A673 (cell line): Measurements from ENCODE around the gene NUTM1. TPM values are rescaled to one million over a fixed set of nuclear protein-coding genes. Genes with fewer than 3 reads are reported as not detected.

Experiments
- BruUV-seq: library from RNA; stranded (reverse); fragments of 400-500 nt; replicated peaks from 2 replicates; lab custom pipeline; 2021; lab: Mats Ljungman, UMichigan
- CTCF ChIA-PET: fragments of 300-600 bp; sonication (Branson Sonifier 250); formaldehyde crosslinking; loops from one replicate; lab custom pipeline; 2022; ENCODE audit warnings: antibody characterized with exemption; lab: Charles Lee
- POLR2A ChIA-PET: fragments of 300-600 bp; sonication (Branson Sonifier 250); formaldehyde crosslinking; loops from one replicate; lab custom pipeline; 2022; ENCODE audit warnings: antibody characterized with exemption; ENCODE audit not compliant: low non-redundant PET; lab: Charles Lee
- DNase-seq: peaks from one replicate; pipeline ENCODE4 v3.0.0-alpha.2; 2015; ENCODE audit warnings: low spot score
- H3K27ac ChIP-seq: fragments of 200-600 bp; sonication (generic); 2 replicates; pipeline ENCODE4 v1.5.1; 2016; ENCODE audit warnings: mixed run types, low read depth, mild to moderate bottlenecking, mixed read lengths, antibody characterized with exemption, low read length; ENCODE audit not compliant: poor library complexity, severe bottlenecking
- H3K27me3 ChIP-seq: fragments of 200-600 bp; sonication (generic); replicated peaks from 2 replicates; pipeline ENCODE4 v1.6.1; 2017; ENCODE audit warnings: mixed run types, low read depth, mild to moderate bottlenecking, mixed read lengths, antibody characterized with exemption, low read length; ENCODE audit not compliant: insufficient read depth, poor library complexity
- H3K36me3 ChIP-seq: fragments of 200-600 bp; sonication (generic); 2 replicates; pipeline ENCODE4 v1.6.1; 2016; ENCODE audit warnings: mixed run types, mild to moderate bottlenecking, mixed read lengths, antibody characterized with exemption, low read length; ENCODE audit not compliant: insufficient read depth, poor library complexity, severe bottlenecking
- H3K4me1 ChIP-seq: fragments of 200-600 bp; sonication (generic); 2 replicates; pipeline ENCODE4 v1.6.1; 2017; ENCODE audit warnings: mixed run types, mild to moderate bottlenecking, mixed read lengths, antibody characterized with exemption, low read length; ENCODE audit not compliant: insufficient read depth, poor library complexity, severe bottlenecking
- H3K4me3 ChIP-seq: fragments of 200-600 bp; sonication (generic); 2 replicates; pipeline ENCODE4 v1.5.1; 2016; ENCODE audit warnings: low read depth, mixed run types, mild to moderate bottlenecking, mixed read lengths, low read length; ENCODE audit not compliant: poor library complexity, severe bottlenecking
- H3K9me3 ChIP-seq: fragments of 200-600 bp; sonication (generic); 2 replicates; pipeline ENCODE4 v1.6.1; 2016; ENCODE audit warnings: mixed run types, low read depth, mild to moderate bottlenecking, mixed read lengths, antibody characterized with exemption, low read length; ENCODE audit not compliant: poor library complexity, severe bottlenecking
- CTCF ChIP-seq: fragments of 300-800, 200-600 bp; sonication (generic); conservative IDR thresholded peaks from 2 replicates; pipeline ENCODE4 v1.5.1; 2017; ENCODE audit warnings: low read depth, mild to moderate bottlenecking, antibody characterized with exemption, low read length, moderate library complexity, mixed read lengths
- EZH2 ChIP-seq: fragments of 200-600 bp; sonication (generic); IDR thresholded peaks from 2 replicates; pipeline ENCODE4 v1.6.1; 2017; ENCODE audit warnings: borderline replicate concordance, low read depth, mild to moderate bottlenecking, mixed read lengths, antibody characterized with exemption, low read length; ENCODE audit not compliant: poor library complexity, severe bottlenecking
- intact Hi-C: fragments of 100-400 bp; cut with micrococcal nuclease; formaldehyde crosslinking; loops from one replicate; pipeline ENCODE4 v1.10.0; 2022; ENCODE audit not compliant: unreplicated experiment
- total RNA-seq: library from RNA; stranded (reverse); gene quantifications from 2 replicates; pipeline ENCODE4 v1.2.3, GENCODE V29; 2021

NUTM1 gene
- total RNA-seq, 1 experiment from 2014 or later, result not detected

GRCh38 chr15:34365836-34366235 is 22.7 kb downstream of the NUTM1 start:
- H3K27ac ChIP-seq, result no peak overlapping the region
- H3K4me3 ChIP-seq, result peak overlapping the region; percentile 82
- DNase-seq, result no peak
- H3K27me3 ChIP-seq, result no peaks in the 10 kb centered on the region
- H3K4me1 ChIP-seq, result peaks cover 8% of the 10 kb centered on the region
- CTCF ChIA-PET, result no interaction called here
- BruUV-seq, result no TSS peak
- TF ChIP-seq CTCF, result no peak
- no peak for TF ChIP-seq EZH2
- intact Hi-C loops, result loop anchor here (10.0 kb wide), 2 partner anchors 121 to 261 kb away; partner anchors contain the start of genes EMC7 and PGBD4
- H3K36me3 ChIP-seq, result no peaks in the 10 kb centered on the region
- POLR2A ChIA-PET, result no interaction called here
- H3K9me3 ChIP-seq, result no peaks in the 10 kb centered on the region

GRCh38 chr15:34366271-34367065 is 23.4 kb downstream of the NUTM1 start:
- no TSS peak for BruUV-seq
- no peaks in the 10 kb centered on the region for H3K27me3 ChIP-seq
- H3K4me3 ChIP-seq, result peak overlapping the region; percentile 82
- ChIA-PET CTCF (interaction anchor here (1.5 to 1.9 kb wide), 3 partner anchors 23 to 256 kb away, joined by 5 to 7 read pairs (median 5); partner anchors contain the start of genes NOP10, NUTM1 and SLC12A6), POLR2A (interaction anchor here (0.6 kb wide), 1 partner anchor 197 kb away, joined by 3 read pairs; no protein-coding TSS in a partner anchor)
- no peak for TF ChIP-seq EZH2
- no peak for TF ChIP-seq CTCF
- intact Hi-C loops, result loop anchor here (1.0 to 10.0 kb wide), 4 partner anchors 23 to 304 kb away; partner anchors contain the start of genes EMC7, NOP10, NUTM1 and PGBD4
- H3K9me3 ChIP-seq, result no peaks in the 10 kb centered on the region
- H3K36me3 ChIP-seq, result no peaks in the 10 kb centered on the region
- peak overlapping the region; percentile 54 for H3K27ac ChIP-seq
- H3K4me1 ChIP-seq, result peaks cover 8% of the 10 kb centered on the region
- peak; percentile 66 for DNase-seq

- ChIA-PET POLR2A (interaction anchor here (0.6 kb wide), 1 partner anchor 198 kb away, joined by 3 read pairs; no protein-coding TSS in a partner anchor), CTCF (interaction anchor here (0.6 to 1.9 kb wide), 6 partner anchors 9 to 257 kb away, joined by 4 to 11 read pairs (median 5); partner anchors contain the start of genes NOP10, NUTM1 and SLC12A6)
- Histone ChIP-seq H3K36me3 (no peaks in the 10 kb centered on the region), H3K9me3 (no peaks in the 10 kb centered on the region), H3K27ac (peak within 1 kb of the TSS; percentile 96), H3K4me3 (peak within 1 kb of the TSS; percentile 82), H3K27me3 (no peaks in the 10 kb centered on the region), H3K4me1 (peaks cover 8% of the 10 kb centered on the region)
- TF ChIP-seq EZH2 (no peak), CTCF (peak; percentile 98)
- DNase-seq, result peak; percentile 92
- intact Hi-C loops, result loop anchor here (1.0 to 10.0 kb wide), 4 partner anchors 24 to 305 kb away; partner anchors contain the start of genes EMC7, NOP10, NUTM1 and PGBD4
- BruUV-seq, result no TSS peak
Measured at GRCh38 chr15:34367101-34368081, 24.3 kb downstream of the NUTM1 start, which contains the start of gene LPCAT4. Gene LPCAT4, minus strand, starts transcription at chr15:34367196. Its CDS starts 96 bp downstream, at chr15:34367100.
